GM12878 (cell line): ENCODE data around the gene MCTP2. TPM values are rescaled to one million over a fixed set of nuclear protein-coding genes. Genes with fewer than 3 reads are reported as not detected.

Source experiments
- ATAC-seq: fragments of 200-7000 bp; cut with Tn5 transposase; 3 replicates; pipeline ENCODE4 v1.9.1; 2020; ENCODE audit warnings: mild to moderate bottlenecking, moderate library complexity
- BruUV-seq: library from RNA; stranded (reverse); fragments of 400-500 nt; replicated peaks from 2 replicates; lab custom pipeline; 2021; lab: Mats Ljungman, UMichigan
- CTCF ChIA-PET: fragments of 300-600 bp; sonication (Branson Sonifier 250); formaldehyde crosslinking; extraction: SDS; loops from one replicate; lab custom pipeline; 2021; ENCODE audit warnings: inconsistent platforms; lab: Yijun Ruan, JAX
- POLR2A ChIA-PET: fragments of 350-600 bp; formaldehyde crosslinking; extraction: SDS; loops from one replicate; lab custom pipeline; 2021; ENCODE audit warnings: inconsistent platforms; lab: Charles Lee
- RAD21 ChIA-PET: fragments of 300-600 bp; sonication (Branson Sonifier 250); formaldehyde crosslinking; loops from one replicate; lab custom pipeline; 2023; ENCODE audit warnings: antibody characterized with exemption; ENCODE audit not compliant: unreplicated experiment; lab: Charles Lee
- SMC1A ChIA-PET: fragments of 300-600 bp; sonication (Branson Sonifier 250); formaldehyde crosslinking; loops from one replicate; lab custom pipeline; 2023; ENCODE audit not compliant: unreplicated experiment, uncharacterized antibody; lab: Charles Lee
- DNase-seq: peaks from one replicate; pipeline ENCODE4 v3.0.0-alpha.2; 2011; ENCODE audit warnings: low read depth, low spot score
- FAIRE-seq: peaks from 3 replicates; lab custom pipeline; 2011; peaks lifted over from hg19 to GRCh38; lab: Jason Lieb, UNC
- H2AFZ ChIP-seq: 2 replicates; pipeline ENCODE4 v1.6.0; 2011; ENCODE audit warnings: low read depth, low read length, control low read depth; ENCODE audit not compliant: control insufficient read depth
- H3K27ac ChIP-seq: 2 replicates; pipeline ENCODE4 v1.5.1; 2011; ENCODE audit warnings: control low read depth; ENCODE audit not compliant: control insufficient read depth, insufficient read depth
- H3K27me3 ChIP-seq, 2 experiments: replicated peaks in 1 of 2; 2 replicates each; pipeline versions ENCODE4 v1.6.0 to v1.6.1; 2011; ENCODE audit warnings: low read length in 1 of 2; ENCODE audit not compliant: control insufficient read depth in 2 of 2, insufficient read depth in 2 of 2
- H3K36me3 ChIP-seq, 2 experiments: 2 replicates each; pipeline ENCODE4 v1.5.1; 2011; ENCODE audit warnings: low read length in 1 of 2; ENCODE audit not compliant: control insufficient read depth in 2 of 2, insufficient read depth in 2 of 2
- H3K4me1 ChIP-seq: 2 replicates; pipeline ENCODE4 v1.6.1; 2011; ENCODE audit warnings: mild to moderate bottlenecking, low read length, moderate library complexity, mixed read lengths; ENCODE audit not compliant: control insufficient read depth, insufficient read depth
- H3K4me2 ChIP-seq: 2 replicates; pipeline ENCODE4 v1.6.0; 2011; ENCODE audit warnings: control low read depth; ENCODE audit not compliant: control insufficient read depth, insufficient read depth
- H3K4me3 ChIP-seq: fragments of 200-600 bp; sonication (generic); 2 replicates; pipeline ENCODE4 v1.5.1; 2016
- H3K79me2 ChIP-seq: 2 replicates; pipeline ENCODE4 v1.6.0; 2011; ENCODE audit warnings: low read length; ENCODE audit not compliant: control insufficient read depth, insufficient read depth
- H3K9ac ChIP-seq: 2 replicates; pipeline ENCODE4 v1.8.0; 2011; ENCODE audit warnings: low read length, control low read depth, mixed read lengths; ENCODE audit not compliant: control insufficient read depth, insufficient read depth
- H3K9me3 ChIP-seq: replicated peaks from 3 replicates; pipeline ENCODE4 v1.5.1; 2011; ENCODE audit warnings: mild to moderate bottlenecking, low read length; ENCODE audit not compliant: control insufficient read depth, insufficient read depth
- H4K20me1 ChIP-seq: 2 replicates; pipeline ENCODE4 v1.6.0; 2011; ENCODE audit not compliant: control insufficient read depth, insufficient read depth
- ATF7 ChIP-seq: fragments of 450-650 bp; IDR thresholded peaks from 2 replicates; pipeline ENCODE4 v1.6.1; 2016; ENCODE audit warnings: low read depth, mild to moderate bottlenecking
- BHLHE40 ChIP-seq, 2 experiments: fragments of 450-650 bp in 1 of 2; IDR thresholded peaks; 2 replicates each; pipeline ENCODE4 v1.6.1; 2011 to 2017; ENCODE audit warnings: low read depth in 2 of 2, borderline replicate concordance in 1 of 2, improper control_type of control experiment in 1 of 2, low read length in 1 of 2, mild to moderate bottlenecking in 1 of 2
- RFX5 ChIP-seq: IDR thresholded peaks from 2 replicates; pipeline ENCODE4 v1.6.1; 2011; ENCODE audit warnings: low read depth, low read length, improper control_type of control experiment
- RUNX3 ChIP-seq: IDR thresholded peaks from 2 replicates; pipeline ENCODE4 v1.6.1; 2012; ENCODE audit warnings: low read length, inconsistent platforms
- WGBS: methylation state at CpG from one replicate; pipeline ENCODE4 v1.1.6; 2016; ENCODE audit warnings: low lambda C conversion rate; ENCODE audit not compliant: insufficient replicate concordance, insufficient coverage; ENCODE audit errors: missing lambda C conversion rate; 5-methylcytosine and 5-hydroxymethylcytosine counted together
- in situ Hi-C: fragments of 300-500 bp; cut with MboI; formaldehyde crosslinking; loops from 9 replicates; pipeline ENCODE4 v1.14.3; 2018; ENCODE audit warnings: mixed read lengths
- intact Hi-C: fragments of 100-400 bp; cut with micrococcal nuclease; formaldehyde crosslinking; loops from one replicate; pipeline ENCODE4 v1.14.2; 2022; ENCODE audit not compliant: unreplicated experiment
- polyA plus RNA-seq, 11 experiments: library from polyadenylated mRNA; depleted of rRNA in 4 of 11; unstranded in 6 of 11; stranded (reverse) in 5 of 11; fragments of >200 nt; fragmentation: Nextera tagmentation in 4 of 11; fragmentation: Illumina TruSeq in 1 of 11; extraction: Ambion mirVana in 4 of 11; extraction: Trizol in 1 of 11; gene quantifications; 1 replicate in 1 of 11; 2 replicates in 10 of 11; pipeline versions ENCODE4 v1.2.1 to v1.2.3, GENCODE V29; 2011 to 2016; ENCODE audit warnings: inconsistent platforms in 2 of 11, missing spikeins in 2 of 11, low read depth in 1 of 11
- total RNA-seq, 4 experiments: library from RNA; depleted of rRNA in 3 of 4; stranded (reverse); fragments of >200 nt in 3 of 4; fragmentation: Illumina TruSeq in 1 of 4; extraction: Trizol in 1 of 4; gene quantifications; 2 replicates each; pipeline versions ENCODE4 v1.2.1 to v1.2.3, GENCODE V29; 2013 to 2021

The MCTP2 gene
- total and polyA plus RNA-seq, 10 of the 15 experiments (the other 5 are each of a cell fraction or from before 2014, with no cell fraction given): 0.24 to 48.5 (median 0.88) TPM

DNA sequence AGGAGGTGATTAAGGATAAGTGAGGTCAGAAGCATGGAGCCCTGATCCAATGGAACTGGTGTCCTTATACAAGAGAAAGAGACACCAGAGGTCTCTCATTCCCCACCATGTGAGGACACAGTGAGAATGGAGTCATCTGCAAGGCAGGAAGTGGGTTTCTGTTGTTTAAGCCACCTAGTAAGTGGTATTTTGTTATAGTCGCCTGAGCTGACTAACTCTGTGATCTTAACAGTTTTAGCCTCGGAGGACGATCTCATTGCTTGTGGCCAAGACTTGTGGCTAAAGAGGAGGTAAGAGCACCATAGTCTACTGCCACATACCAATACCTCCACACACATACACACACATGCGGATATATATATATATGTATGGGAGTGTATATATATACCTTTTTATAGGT is 73.8 kb downstream of the MCTP2 start:
- ChIA-PET CTCF (interaction anchor here (1.0 to 7.9 kb wide), 6 partner anchors 16 to 142 kb away, joined by 3 to 57 read pairs (median 17); partner anchors contain the start of gene MCTP2), SMC1A (interaction anchor here (0.7 to 7.8 kb wide), 16 partner anchors 8 to 133 kb away, joined by 3 to 140 read pairs (median 11); partner anchors contain the start of gene MCTP2), RAD21 (interaction anchor here (0.6 to 5.5 kb wide), 12 partner anchors 8 to 73 kb away, joined by 3 to 62 read pairs (median 6); partner anchors contain the start of gene MCTP2), POLR2A (interaction anchor here (1.3 to 3.4 kb wide), 3 partner anchors 17 to 75 kb away, joined by 3 to 30 read pairs (median 25); partner anchors contain the start of gene MCTP2)
- no TSS peak for BruUV-seq
- in situ Hi-C loops: loop anchor here (5.0 to 25.0 kb wide), 2 partner anchors 73 to 1268 kb away; partner anchors contain the start of gene MCTP2
- DNase-seq: no peak
- Histone ChIP-seq H3K9ac (no peak overlapping the region), H4K20me1 (no peaks in the 10 kb centered on the region), H3K27ac (no peak overlapping the region), H3K4me2 (no peak overlapping the region), H3K27me3 (no peaks in the 10 kb centered on the region), H3K4me1 (peaks cover 13% of the 10 kb centered on the region), H3K4me3 (no peak overlapping the region), H3K36me3 (no peaks in the 10 kb centered on the region; a peak in 1 of 4 replicates), H3K79me2 (no peaks in the 10 kb centered on the region), H3K9me3 (no peaks in the 10 kb centered on the region; the same call in 2 of the 3 replicates), H2AFZ (no peak overlapping the region)
- no peak for FAIRE-seq
- TF ChIP-seq ATF7 (0 out of 2 replicates have a peak, but pooled peaks have one; percentile 18), RFX5 (no peak), BHLHE40 (IDR thresholded peaks at IDR 0.05; ENCODE audit: borderline replicate concordance in 1 of 2, low read depth in 2 of 2, low read length in 1 of 2) (peak in 1 of 2 experiments; percentile 26; a peak in 1 of 4 replicates), RUNX3 (peak; percentile 53; the same call in 1 of the 2 replicates)
- intact Hi-C loops: no loop called here
- peak; percentile 67 for ATAC-seq
- 10% methylated on average over 4 of the region's 4 CpGs for WGBS
